Skeletal muscle satellite cell (primary cell): ENCODE data around the gene POC1A.
"Not testable (repeated sequence)": the region's sequence is repeated elsewhere in the genome, so short reads cannot be mapped to it uniquely, and the experiment has no call there.

ENCODE experiments used
- H3K27me3 ChIP-seq: 2 replicates; pipeline ENCODE4 v1.7.0; 2013; ENCODE audit warnings: low read length; ENCODE audit not compliant: control insufficient read depth, insufficient read depth
- H3K36me3 ChIP-seq: 2 replicates; pipeline ENCODE4 v1.7.0; 2013; ENCODE audit warnings: mild to moderate bottlenecking, control low read depth, low read length; ENCODE audit not compliant: insufficient read depth
- H3K4me1 ChIP-seq: 2 replicates; pipeline ENCODE4 v1.7.0; 2013; ENCODE audit warnings: low read length; ENCODE audit not compliant: control insufficient read depth, insufficient read depth
- H3K4me2 ChIP-seq: 2 replicates; pipeline ENCODE4 v1.7.0; 2013; ENCODE audit warnings: mild to moderate bottlenecking, low read length
- H3K4me3 ChIP-seq: 2 replicates; pipeline ENCODE4 v1.7.0; 2013; ENCODE audit warnings: low read length
- H3K9ac ChIP-seq: 2 replicates; pipeline ENCODE4 v1.7.0; 2013; ENCODE audit warnings: mild to moderate bottlenecking, low read depth, low read length, moderate library complexity
- H3K9me3 ChIP-seq: replicated peaks from 2 replicates; pipeline ENCODE4 v1.7.0; 2013; ENCODE audit warnings: mild to moderate bottlenecking, control low read depth, low read length

The POC1A gene

DNA sequence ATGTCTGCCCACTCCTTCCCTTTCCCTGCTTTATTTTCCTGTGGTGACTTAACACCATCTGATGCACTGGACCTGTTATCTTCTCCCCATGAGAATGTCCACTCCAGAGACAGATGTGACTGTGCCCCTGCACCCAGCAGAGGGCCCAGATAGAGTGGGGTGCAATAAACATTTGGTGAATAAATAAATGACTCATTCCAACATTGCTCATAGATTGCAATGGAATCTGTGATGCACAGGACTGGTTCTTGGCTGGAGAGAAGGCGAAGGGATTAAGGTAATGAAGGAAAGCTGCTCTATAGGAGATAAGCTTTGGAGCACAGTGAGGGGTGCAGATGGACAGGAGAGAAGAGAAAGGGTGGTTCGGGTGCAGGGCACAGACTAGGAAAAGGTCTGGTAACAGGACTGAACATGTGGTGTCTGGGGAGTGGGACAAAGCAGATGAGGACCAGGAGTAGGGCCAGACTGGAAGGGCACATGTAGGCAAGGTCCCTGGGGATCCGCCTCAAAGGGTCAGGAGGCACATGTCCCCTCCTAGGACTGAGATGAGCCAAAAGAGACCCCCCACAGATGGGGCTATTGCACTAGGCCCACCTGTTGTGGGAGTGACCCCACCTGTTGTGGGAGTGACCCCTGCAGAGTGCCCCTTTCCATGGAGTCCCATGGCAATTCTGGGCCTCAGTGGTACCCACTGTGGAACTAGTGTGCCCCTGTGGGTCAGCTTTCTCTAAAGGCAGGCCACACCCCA is 17.5 kb upstream of the POC1A start:
- Histone ChIP-seq H3K9me3 (no peaks in the 10 kb centered on the region), H3K4me3 (no peak overlapping the region), H3K36me3 (no peaks in the 10 kb centered on the region), H3K4me2 (no peak overlapping the region), H3K9ac (no peak overlapping the region), H3K4me1 (peaks cover 4% of the 10 kb centered on the region), H3K27me3 (peaks cover 3% of the 10 kb centered on the region)

DNA sequence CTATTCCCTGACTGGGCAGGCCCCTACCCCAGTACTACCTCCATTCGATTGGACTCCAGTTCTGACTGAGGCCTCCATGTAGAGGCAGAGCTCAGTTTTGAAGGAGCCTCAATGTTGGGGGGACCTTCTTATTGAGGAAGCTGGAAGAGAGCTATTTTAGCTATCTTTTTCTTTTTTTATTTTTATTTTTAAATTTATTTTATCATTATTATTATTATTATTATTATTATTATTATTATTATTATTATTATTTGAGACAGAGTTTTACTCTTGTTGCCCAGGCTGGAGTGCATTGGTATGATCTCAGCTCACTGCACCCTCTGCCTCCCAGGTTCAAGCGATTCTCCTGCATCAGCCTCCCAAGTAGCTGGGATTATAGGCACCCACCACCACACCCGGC is 16.0 kb upstream of the POC1A start:
- not testable (repeated sequence) for H3K4me2 ChIP-seq, H3K27me3 ChIP-seq, H3K36me3 ChIP-seq, H3K9ac ChIP-seq, H3K9me3 ChIP-seq, H3K4me1 ChIP-seq, H3K4me3 ChIP-seq

DNA sequence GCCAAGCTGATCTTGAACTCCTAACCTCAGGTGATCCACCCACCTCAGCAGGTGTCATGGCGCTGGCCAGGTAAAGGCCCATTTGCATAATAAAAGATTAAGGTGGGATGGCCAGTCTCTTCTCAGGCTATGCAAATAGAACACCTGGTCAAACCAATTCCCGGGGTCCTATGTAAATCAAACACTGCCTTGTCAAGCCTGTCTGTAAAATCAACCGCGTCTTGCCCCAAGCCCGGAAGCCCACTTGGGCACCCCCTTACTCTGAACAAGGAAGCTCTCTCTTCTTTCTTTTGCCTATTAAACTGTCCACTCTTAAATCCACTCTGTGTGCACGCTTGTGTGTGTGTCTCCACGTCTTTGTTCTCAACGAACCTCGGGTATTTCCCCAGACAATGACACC is 13.0 kb upstream of the POC1A start:
- no peak overlapping the region for H3K4me2 ChIP-seq
- H3K4me1 ChIP-seq = peaks cover 4% of the 10 kb centered on the region
- no peaks in the 10 kb centered on the region for H3K9me3 ChIP-seq
- H3K9ac ChIP-seq = no peak overlapping the region
- no peaks in the 10 kb centered on the region for H3K36me3 ChIP-seq
- H3K27me3 ChIP-seq = peaks cover 3% of the 10 kb centered on the region
- no peak overlapping the region for H3K4me3 ChIP-seq

DNA sequence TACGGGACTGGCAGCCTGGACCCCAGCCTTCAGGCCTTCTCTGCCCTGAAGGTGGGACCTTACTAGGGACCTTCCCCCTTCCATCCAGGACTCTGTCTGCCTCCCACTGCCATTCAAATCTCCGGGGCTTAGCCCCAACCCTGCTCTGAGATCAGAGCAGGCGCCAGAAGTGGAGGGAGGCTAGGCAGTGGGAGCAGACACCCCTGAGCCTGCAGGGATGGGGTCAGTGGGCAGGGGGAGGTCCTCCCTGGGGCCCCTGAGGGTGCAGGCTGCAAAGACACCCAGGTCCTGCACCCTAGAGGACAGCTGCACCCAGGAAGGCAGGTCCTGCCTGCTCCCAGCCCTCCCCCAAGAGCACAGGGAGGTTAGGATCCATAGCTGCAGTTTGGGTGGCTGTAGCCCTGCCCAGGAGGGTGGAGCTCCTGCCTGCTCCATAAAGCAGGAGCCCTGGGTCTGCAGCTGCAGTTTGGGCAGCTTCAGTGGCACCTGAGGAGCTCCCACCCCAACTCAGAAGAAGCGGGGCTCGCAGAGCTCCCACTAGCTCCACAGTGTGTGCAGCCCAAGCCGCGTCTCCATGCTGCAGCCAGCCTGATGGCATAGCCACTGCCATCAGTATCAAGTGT is 8.1 kb upstream of the POC1A start:
- H3K27me3 ChIP-seq = peaks cover 3% of the 10 kb centered on the region
- no peaks in the 10 kb centered on the region for H3K4me1 ChIP-seq
- H3K36me3 ChIP-seq = no peaks in the 10 kb centered on the region
- no peaks in the 10 kb centered on the region for H3K9me3 ChIP-seq
- H3K9ac ChIP-seq = no peak overlapping the region
- H3K4me3 ChIP-seq = no peak overlapping the region
- H3K4me2 ChIP-seq = no peak overlapping the region

DNA sequence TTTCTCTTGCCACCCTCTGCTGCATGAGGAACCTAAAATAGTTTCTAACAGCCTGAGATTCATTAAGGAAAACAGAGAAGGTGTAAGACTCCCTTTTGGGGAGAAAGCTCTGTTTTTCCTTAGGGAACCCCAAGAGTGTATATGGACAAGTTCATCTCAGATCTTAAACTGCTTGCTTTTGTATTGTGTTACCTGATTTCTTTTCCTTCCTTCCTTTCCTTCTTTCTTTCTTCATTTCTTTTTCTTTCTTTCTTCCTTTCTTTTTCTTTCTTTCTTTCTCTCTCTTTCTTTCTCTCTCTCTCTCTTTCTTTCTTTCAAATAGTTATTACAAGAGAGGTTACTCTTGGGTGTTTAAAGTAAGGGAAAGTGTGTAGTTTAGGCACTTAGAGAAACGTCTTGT is 5.3 kb upstream of the POC1A start:
- Histone ChIP-seq H3K4me3 (no peak overlapping the region), H3K4me2 (no peak overlapping the region), H3K4me1 (peaks cover 4% of the 10 kb centered on the region), H3K36me3 (no peaks in the 10 kb centered on the region), H3K9me3 (no peaks in the 10 kb centered on the region), H3K27me3 (no peaks in the 10 kb centered on the region), H3K9ac (no peak overlapping the region)

DNA sequence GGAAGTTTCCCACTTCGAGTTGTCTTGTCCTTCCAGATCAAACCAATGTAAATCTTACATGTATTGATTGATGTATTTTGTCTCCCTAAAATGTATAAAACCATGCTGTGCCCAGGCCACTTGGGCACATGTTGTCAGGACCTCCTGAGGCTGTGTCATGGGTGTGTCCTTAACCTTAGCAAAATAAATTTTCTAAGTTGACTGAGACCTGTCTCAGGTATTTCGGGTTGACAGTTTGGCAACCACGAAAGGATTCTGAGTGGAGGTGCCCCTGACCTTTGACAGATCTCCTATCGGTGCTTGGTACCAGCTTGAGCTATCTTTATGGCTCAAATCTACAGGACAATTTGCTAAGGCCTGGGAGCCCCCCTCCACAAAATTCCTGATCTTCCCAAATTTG is 1.7 kb upstream of the POC1A start:
- H3K4me2 ChIP-seq = no peak overlapping the region
- no peak overlapping the region for H3K4me3 ChIP-seq
- no peaks in the 10 kb centered on the region for H3K27me3 ChIP-seq
- H3K9ac ChIP-seq = no peak overlapping the region
- peaks cover 10% of the 10 kb centered on the region for H3K4me1 ChIP-seq
- H3K9me3 ChIP-seq = no peaks in the 10 kb centered on the region
- no peaks in the 10 kb centered on the region for H3K36me3 ChIP-seq

DNA sequence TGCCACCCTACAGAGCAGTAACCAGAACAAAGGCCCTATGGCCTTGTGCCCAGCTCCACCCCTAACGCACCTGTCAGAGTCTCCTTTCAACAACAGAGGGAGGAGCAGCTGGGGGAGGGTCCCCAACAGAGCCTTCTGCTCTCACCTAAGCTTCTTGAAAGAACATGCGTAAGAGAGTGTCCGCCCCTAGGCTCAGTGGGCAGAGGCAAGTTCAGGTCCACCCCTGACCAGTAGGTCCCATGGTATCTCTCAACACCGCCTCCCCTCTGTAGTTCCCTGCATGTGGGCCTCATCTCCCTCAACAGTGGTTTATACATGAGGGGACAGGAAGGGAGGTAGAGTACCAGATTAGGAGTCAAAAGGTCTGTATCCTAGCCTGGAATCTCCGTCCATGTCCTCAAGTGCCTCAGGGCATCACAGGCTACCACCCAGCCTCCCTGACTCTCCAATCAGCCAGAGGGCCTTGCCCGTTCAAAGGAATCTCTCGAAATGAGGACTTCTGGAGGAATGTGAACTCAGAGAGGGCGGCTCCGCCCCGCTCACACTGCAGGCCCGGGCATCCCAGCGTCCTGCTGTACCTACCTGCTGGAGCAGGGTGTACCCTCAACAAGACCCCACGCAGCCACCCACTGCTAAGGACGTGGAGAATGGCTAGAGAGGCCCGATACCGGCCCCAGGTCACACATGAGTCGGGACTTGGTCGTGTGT is 680 bp downstream of the POC1A start:
- H3K4me1 ChIP-seq = peaks cover 10% of the 10 kb centered on the region
- no peaks in the 10 kb centered on the region for H3K27me3 ChIP-seq
- no peaks in the 10 kb centered on the region for H3K9me3 ChIP-seq
- H3K36me3 ChIP-seq = no peaks in the 10 kb centered on the region
- H3K4me3 ChIP-seq = peak overlapping the region; percentile 81
- peak overlapping the region; percentile 95 for H3K4me2 ChIP-seq
- peak overlapping the region; percentile 80 for H3K9ac ChIP-seq

DNA sequence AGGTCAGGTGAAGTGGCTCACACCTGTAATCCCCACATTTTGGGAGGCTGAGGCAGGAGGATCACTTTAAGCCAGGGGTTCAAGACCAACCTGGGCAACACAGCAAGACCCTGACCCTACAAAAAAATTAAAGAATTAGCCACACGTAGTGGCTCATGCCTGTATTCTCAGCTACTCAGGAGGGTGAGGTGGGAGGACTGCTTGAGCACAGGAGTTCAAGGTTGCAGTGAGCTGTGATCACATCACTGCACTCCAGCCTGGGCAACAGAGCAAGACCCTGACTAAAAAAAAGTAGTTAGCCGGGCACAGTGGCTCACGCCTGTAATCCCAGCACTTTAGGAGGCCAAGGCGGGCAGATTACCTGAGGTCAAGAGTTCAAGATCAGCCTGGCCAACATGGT is 2.2 kb downstream of the POC1A start:
- H3K9me3 ChIP-seq, H3K4me3 ChIP-seq, H3K27me3 ChIP-seq, H3K9ac ChIP-seq, H3K4me2 ChIP-seq, H3K36me3 ChIP-seq: not testable (repeated sequence)
- H3K4me1 ChIP-seq = peaks cover 10% of the 10 kb centered on the region

DNA sequence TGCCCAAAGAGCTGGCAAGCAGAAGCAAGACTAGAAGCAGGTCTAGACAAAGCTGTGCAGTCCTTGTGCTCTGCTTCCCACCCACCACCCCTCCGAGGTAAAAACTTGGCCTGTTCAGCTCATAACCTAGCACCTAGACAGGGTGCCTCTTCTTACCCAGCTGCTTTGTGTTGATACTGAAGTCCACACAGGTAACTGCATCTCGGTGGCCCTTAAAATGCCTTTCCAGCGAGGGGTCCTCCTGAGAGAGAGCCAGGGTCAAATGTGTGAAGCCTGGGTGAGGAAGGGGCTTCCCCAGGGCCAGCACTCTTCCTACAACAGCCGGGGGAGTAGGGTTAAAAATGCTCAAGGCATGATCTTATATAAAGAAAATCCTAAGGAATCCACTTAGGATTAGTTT is 3.4 kb downstream of the POC1A start:
- Histone ChIP-seq H3K9me3 (no peaks in the 10 kb centered on the region), H3K4me1 (peaks cover 10% of the 10 kb centered on the region), H3K36me3 (peaks cover 12% of the 10 kb centered on the region), H3K4me3 (no peak overlapping the region), H3K27me3 (no peaks in the 10 kb centered on the region), H3K4me2 (no peak overlapping the region), H3K9ac (no peak overlapping the region)

DNA sequence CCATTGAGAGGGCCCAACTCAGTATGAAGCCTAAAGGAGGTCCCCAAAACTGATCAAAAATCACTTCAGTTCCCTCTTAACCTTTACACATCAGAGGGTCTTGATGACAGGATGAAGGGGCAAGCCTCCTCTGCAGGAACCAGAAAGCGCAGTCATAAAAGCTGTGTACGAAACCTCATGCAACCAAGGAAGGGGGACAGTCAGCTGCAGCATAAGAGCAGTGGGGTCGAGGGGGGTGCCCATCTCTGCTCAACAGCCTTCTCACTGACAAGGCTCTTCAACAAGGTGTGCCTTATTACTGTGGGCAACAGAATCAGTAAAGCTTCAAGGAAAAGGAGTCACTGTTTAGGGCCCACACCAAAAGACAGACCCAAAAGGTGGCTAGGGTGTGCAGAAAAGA is 3.9 kb downstream of the POC1A start:
- Histone ChIP-seq H3K4me2 (no peak overlapping the region), H3K9me3 (no peaks in the 10 kb centered on the region), H3K36me3 (peaks cover 17% of the 10 kb centered on the region), H3K9ac (no peak overlapping the region), H3K27me3 (no peaks in the 10 kb centered on the region), H3K4me1 (peaks cover 10% of the 10 kb centered on the region), H3K4me3 (no peak overlapping the region)

DNA sequence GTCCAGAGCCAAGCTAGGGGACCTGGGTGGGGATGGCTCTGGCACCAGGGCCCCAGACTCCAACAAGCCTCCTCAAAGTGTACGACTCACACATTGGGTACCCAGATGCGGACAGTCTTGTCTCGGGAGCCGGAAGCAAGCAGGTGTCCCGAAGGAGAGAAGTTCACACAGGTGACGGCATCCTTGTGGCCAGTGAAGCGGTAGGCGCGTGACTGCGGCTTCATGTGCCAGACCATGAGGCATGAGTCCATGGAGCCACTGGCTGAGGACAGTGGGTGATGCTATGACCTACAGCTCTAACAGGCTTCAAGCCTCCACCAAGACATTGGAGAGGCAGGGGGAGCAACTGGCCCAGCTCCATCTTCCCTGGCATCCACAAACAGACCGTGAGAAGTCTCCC is 4.5 kb downstream of the POC1A start:
- H3K27me3 ChIP-seq = no peaks in the 10 kb centered on the region
- H3K4me3 ChIP-seq = no peak overlapping the region
- no peak overlapping the region for H3K4me2 ChIP-seq
- peaks cover 20% of the 10 kb centered on the region for H3K36me3 ChIP-seq
- no peak overlapping the region for H3K9ac ChIP-seq
- no peaks in the 10 kb centered on the region for H3K9me3 ChIP-seq
- H3K4me1 ChIP-seq = peaks cover 6% of the 10 kb centered on the region
